GM23338 (cell line): ENCODE results near the gene LRIG1. TPM values are rescaled to one million over a fixed set of nuclear protein-coding genes. Genes with fewer than 3 reads are reported as not detected.

ENCODE experiments used
- ATAC-seq: fragments of 200-7000 bp; cut with Tn5 transposase; 3 replicates; pipeline ENCODE4 v1.9.1; 2020
- DNase-seq: peaks from one replicate; pipeline ENCODE4 v3.0.0-alpha.2; 2015; ENCODE audit warnings: low spot score
- H2AFZ ChIP-seq: fragments of 200-600 bp; sonication (generic); 2 replicates; pipeline ENCODE4 v1.8.0; 2016; ENCODE audit warnings: antibody characterized with exemption, mild to moderate bottlenecking, moderate library complexity
- H3F3A ChIP-seq: fragments of 200-600 bp; sonication (generic); replicated peaks from 2 replicates; pipeline ENCODE4 v1.8.0; 2017; ENCODE audit warnings: antibody characterized with exemption, mixed run types, low read depth
- H3K27ac ChIP-seq: fragments of 200-600 bp; sonication (generic); 2 replicates; pipeline ENCODE4 v1.6.1; 2016; ENCODE audit warnings: low read depth
- H3K27me3 ChIP-seq: fragments of 200-600 bp; sonication (generic); 2 replicates; pipeline ENCODE4 v1.8.0; 2016; ENCODE audit warnings: mild to moderate bottlenecking, mixed run types, moderate library complexity; ENCODE audit not compliant: insufficient read depth
- H3K36me3 ChIP-seq: fragments of 200-600 bp; sonication (generic); 2 replicates; pipeline ENCODE4 v1.8.0; 2016; ENCODE audit warnings: mild to moderate bottlenecking; ENCODE audit not compliant: insufficient read depth
- H3K4me1 ChIP-seq: fragments of 200-600 bp; sonication (generic); 2 replicates; pipeline ENCODE4 v1.8.0; 2016; ENCODE audit warnings: mild to moderate bottlenecking, moderate library complexity; ENCODE audit not compliant: insufficient read depth
- H3K4me2 ChIP-seq: fragments of 200-600 bp; sonication (generic); 2 replicates; pipeline ENCODE4 v1.7.1; 2017; ENCODE audit warnings: mixed run types
- H3K4me3 ChIP-seq: fragments of 200-600 bp; sonication (generic); 2 replicates; pipeline ENCODE4 v1.6.1; 2016; ENCODE audit warnings: mixed run types
- H3K79me2 ChIP-seq: fragments of 200-600 bp; sonication (generic); replicated peaks from 2 replicates; pipeline ENCODE4 v1.8.0; 2017; ENCODE audit warnings: mild to moderate bottlenecking; ENCODE audit not compliant: insufficient read depth
- H3K9me2 ChIP-seq: fragments of 200-600 bp; sonication (generic); 2 replicates; pipeline ENCODE4 v1.8.0; 2017; ENCODE audit not compliant: insufficient read depth
- H4K20me1 ChIP-seq: fragments of 200-600 bp; sonication (generic); replicated peaks from 2 replicates; pipeline ENCODE4 v1.8.0; 2017; ENCODE audit warnings: mild to moderate bottlenecking; ENCODE audit not compliant: insufficient read depth
- H3K27ac Mint-ChIP-seq: 2 replicates; pipeline ENCODE4 v1.8.0; 2020; ENCODE audit warnings: inconsistent platforms, mild to moderate bottlenecking, moderate library complexity, mixed read lengths
- H3K27me3 Mint-ChIP-seq: 3 replicates; pipeline ENCODE4 v1.8.0; 2022; ENCODE audit warnings: low read depth, mild to moderate bottlenecking, moderate library complexity, mixed read lengths, inconsistent platforms; ENCODE audit not compliant: insufficient read depth, poor library complexity
- H3K36me3 Mint-ChIP-seq: 3 replicates; pipeline ENCODE4 v1.8.0; 2021; ENCODE audit warnings: low read depth, mild to moderate bottlenecking, inconsistent platforms, moderate library complexity, mixed read lengths
- H3K4me1 Mint-ChIP-seq: 3 replicates; pipeline ENCODE4 v1.8.0; 2020; ENCODE audit warnings: mild to moderate bottlenecking, inconsistent platforms, mixed read lengths
- H3K4me3 Mint-ChIP-seq: 3 replicates; pipeline ENCODE4 v1.8.0; 2021; ENCODE audit warnings: moderate library complexity, mild to moderate bottlenecking, inconsistent platforms, mixed read lengths
- H3K9me3 Mint-ChIP-seq: 3 replicates; pipeline ENCODE4 v1.8.0; 2020; ENCODE audit warnings: moderate library complexity, mild to moderate bottlenecking, inconsistent platforms, mixed read lengths
- CREB1 ChIP-seq: fragments of 250-450 bp; sonication (Bioruptor Pico); IDR thresholded peaks from 2 replicates; pipeline ENCODE4 v1.5.0; 2020; ENCODE audit warnings: low read depth, mild to moderate bottlenecking, moderate library complexity
- CTCF ChIP-seq, 2 experiments: fragments of 200-600 bp in 1 of 2; sonication (generic) in 1 of 2; conservative IDR thresholded peaks; 2 replicates each; pipeline versions ENCODE4 v1.5.1 to v1.6.1; 2016 to 2017; ENCODE audit warnings: antibody characterized with exemption in 2 of 2, low read depth in 2 of 2, mild to moderate bottlenecking in 2 of 2, moderate library complexity in 1 of 2
- ETS1 ChIP-seq: IDR thresholded peaks from 2 replicates; pipeline ENCODE4 v1.6.1; 2016; ENCODE audit warnings: antibody characterized with exemption
- EZH2 ChIP-seq: fragments of 200-600 bp; sonication (generic); IDR thresholded peaks from one replicate; pipeline ENCODE4 v1.8.0; 2017; ENCODE audit warnings: antibody characterized with exemption, mild to moderate bottlenecking, low read depth; ENCODE audit not compliant: unreplicated experiment
- EZH2phosphoT487 ChIP-seq: fragments of 200-600 bp; sonication (generic); IDR thresholded peaks from one replicate; pipeline ENCODE4 v1.8.1; 2018; ENCODE audit warnings: antibody characterized with exemption; ENCODE audit not compliant: unreplicated experiment
- JUNB ChIP-seq: IDR thresholded peaks from one replicate; pipeline ENCODE4 v1.6.1; 2016; ENCODE audit warnings: antibody characterized with exemption; ENCODE audit not compliant: unreplicated experiment
- NANOG ChIP-seq: IDR thresholded peaks from 2 replicates; pipeline ENCODE4 v1.6.1; 2016; ENCODE audit warnings: antibody characterized with exemption, borderline replicate concordance
- POLR2AphosphoS5 ChIP-seq: IDR thresholded peaks from 2 replicates; pipeline ENCODE4 v1.6.1; 2016; ENCODE audit warnings: antibody characterized with exemption, low read depth
- ZNF331 ChIP-seq: fragments of 250-450 bp; sonication (Bioruptor Pico); IDR thresholded peaks from 2 replicates; pipeline ENCODE4 v1.5.0; 2020; ENCODE audit warnings: low read depth, mild to moderate bottlenecking, moderate library complexity
- ZNF462 ChIP-seq: fragments of 250-450 bp; sonication (Bioruptor Pico); IDR thresholded peaks from 2 replicates; pipeline ENCODE4 v1.5.0; 2020; ENCODE audit warnings: mild to moderate bottlenecking, moderate library complexity
- polyA plus RNA-seq: library from polyadenylated mRNA; unstranded; fragments of >200 nt; fragmentation: Nextera tagmentation; extraction: Ambion mirVana; gene quantifications from 2 replicates; pipeline ENCODE4 v1.2.1, GENCODE V29; 2016
- total RNA-seq: library from RNA; depleted of rRNA; stranded (reverse); fragments of >200 nt; shearing (Covaris generic); gene quantifications from 2 replicates; pipeline ENCODE4 v1.2.3, GENCODE V29; 2014

LRIG1 gene
- total and polyA plus RNA-seq, 2 experiments from 2014 or later = 40.0 to 134 TPM

GRCh38 chr3:66466606-66467270 is 34.1 kb downstream of the LRIG1 start:
- peaks cover 8% of the 10 kb centered on the region for H3K27me3 Mint-ChIP-seq
- peaks cover 79% of the 10 kb centered on the region for H4K20me1 ChIP-seq
- no peak overlapping the region for H3K4me2 ChIP-seq
- H3K36me3 Mint-ChIP-seq = peaks cover 19% of the 10 kb centered on the region
- H3K9me2 ChIP-seq = no peaks in the 10 kb centered on the region
- H3K4me1 ChIP-seq = peaks cover 68% of the 10 kb centered on the region
- no peaks in the 10 kb centered on the region for H3K9me3 Mint-ChIP-seq
- H2AFZ ChIP-seq = no peak overlapping the region
- peaks cover 5% of the 10 kb centered on the region; the same call in 1 of the 2 replicates for H3K36me3 ChIP-seq
- TF ChIP-seq ZNF462 (CRISPR knock-in tag) (no peak), POLR2AphosphoS5 (no peak), ETS1 (no peak), JUNB (no peak), EZH2 (no peak), ZNF331 (no peak), CREB1 (CRISPR knock-in tag) (no peak), NANOG (no peak), EZH2phosphoT487 (no peak), CTCF (conservative IDR thresholded peaks at IDR 0.05; ENCODE audit: low read depth in 2 of 2) (no peak)
- H3K79me2 ChIP-seq = peaks cover 100% of the 10 kb centered on the region
- H3K4me3 Mint-ChIP-seq = no peak overlapping the region
- H3K4me3 ChIP-seq = no peak overlapping the region
- no peaks in the 10 kb centered on the region for H3K27me3 ChIP-seq
- H3K4me1 Mint-ChIP-seq = peaks cover 75% of the 10 kb centered on the region
- no peaks in the 10 kb centered on the region for H3F3A ChIP-seq
- H3K27ac ChIP-seq = no peak overlapping the region
- ATAC-seq (no peak), DNase-seq (no peak)
- H3K27ac Mint-ChIP-seq = no peak overlapping the region
